ENCODE results near the gene CALHM4. TPM values are rescaled to one million over a fixed set of nuclear protein-coding genes. Genes with fewer than 3 reads are reported as not detected.

The CALHM4 gene
- not detected for total RNA-seq
- not detected for total RNA-seq (2013)
- total RNA-seq: 0 reads per million in 29 experiments

GRCh38 chr6:116553451-116553850, at the start of gene CALHM4:
Gene CALHM4, plus strand, starts transcription at chr6:116553751. Its CDS starts 43 bp downstream, at chr6:116553794.
- peaks cover 0 to 3% of the 10 kb centered on the region in 2 experiments for H3K27me3 ChIP-seq (replicated peaks in 1 of 2; ENCODE audit: control insufficient read depth in 2 of 2, extremely low read depth in 1 of 2, insufficient read depth in 2 of 2, low read length in 1 of 2)
- Mint-ChIP-seq H3K4me3 (no peak within 1 kb of the TSS), H3K27ac (no peak within 1 kb of the TSS)

GRCh38 chr6:116507324-116507723, 46.2 kb upstream of the CALHM4 start:
- Mint-ChIP-seq H3K4me3 (no peak overlapping the region), H3K27ac (no peak overlapping the region), H3K36me3 (no peaks in the 10 kb centered on the region), H3K27me3 (peaks cover 3 to 29% of the 10 kb centered on the region in 2 donors), H3K9me3 (peaks cover 3 to 20% (median 10%) of the 10 kb centered on the region in 3 donors), H3K4me1 (peaks cover 0 to 2% (median 0%) of the 10 kb centered on the region in 3 donors)
- Histone ChIP-seq H3K4me3 (ENCODE audit: control insufficient read depth in 1 of 2, extremely low read depth in 1 of 2, low read length in 1 of 2) (no peak overlapping the region), H3K4me1 (ENCODE audit: control insufficient read depth in 1 of 2, extremely low read depth in 1 of 2, insufficient read depth in 2 of 2, low read length in 2 of 2) (no peaks in the 10 kb centered on the region), H3K27me3 (replicated peaks in 1 of 2; ENCODE audit: control insufficient read depth in 2 of 2, extremely low read depth in 1 of 2, insufficient read depth in 2 of 2, low read length in 1 of 2) (no peaks in the 10 kb centered on the region), H3K36me3 (ENCODE audit: control insufficient read depth in 2 of 2, extremely low read depth in 1 of 2, insufficient read depth in 1 of 2, low read length in 1 of 2) (no peaks in the 10 kb centered on the region), H3K9me3 (no peaks in the 10 kb centered on the region), H3K27ac (ENCODE audit: low read length) (no peak overlapping the region)
- ATAC-seq (replicated peaks in 1 of 4) (no peak), DNase-seq (no peak)
- WGBS (ENCODE audit: insufficient coverage): no CpG with 5 or more reads among the region's 3 CpGs
- ChIA-PET CTCF (no interaction called here), POLR2A (no interaction called here)

More at GRCh38 chr6:116553451-116553850, at the start of gene CALHM4:
- H3K4me1 Mint-ChIP-seq: no peaks in the 10 kb centered on the region
- no peak for DNase-seq
- H3K27me3 Mint-ChIP-seq: peaks cover 5 to 23% of the 10 kb centered on the region in 2 donors
- POLR2A ChIA-PET: no interaction called here
- CTCF ChIA-PET: interaction anchor here (0.9 to 2.5 kb wide), 6 partner anchors 10 to 266 kb away, joined by 3 to 10 read pairs (median 4); no protein-coding TSS in a partner anchor
- no peaks in the 10 kb centered on the region for H3K9me3 ChIP-seq
- no peaks in the 10 kb centered on the region for H3K4me1 ChIP-seq (ENCODE audit: control insufficient read depth in 1 of 2, extremely low read depth in 1 of 2, insufficient read depth in 2 of 2, low read length in 2 of 2)
- no peak for ATAC-seq (replicated peaks in 1 of 4)
- H3K36me3 ChIP-seq (ENCODE audit: control insufficient read depth in 2 of 2, extremely low read depth in 1 of 2, insufficient read depth in 1 of 2, low read length in 1 of 2): no peaks in the 10 kb centered on the region
- H3K36me3 Mint-ChIP-seq: no peaks in the 10 kb centered on the region
- H3K4me3 ChIP-seq (ENCODE audit: control insufficient read depth in 1 of 2, extremely low read depth in 1 of 2, low read length in 1 of 2): no peak within 1 kb of the TSS
- H3K27ac ChIP-seq (ENCODE audit: low read length): no peak within 1 kb of the TSS
- no peaks in the 10 kb centered on the region for H3K9me3 Mint-ChIP-seq

- POLR2A ChIA-PET: no interaction called here
- H3K4me1 ChIP-seq (ENCODE audit: control insufficient read depth in 1 of 2, extremely low read depth in 1 of 2, insufficient read depth in 2 of 2, low read length in 2 of 2): no peaks in the 10 kb centered on the region
- peaks cover 1 to 21% of the 10 kb centered on the region in 2 donors for H3K27me3 Mint-ChIP-seq
Measured at GRCh38 chr6:116508527-116508926, 45.0 kb upstream of the CALHM4 start.

GRCh38 chr6:116511424-116512110, 42.0 kb upstream of the CALHM4 start, which contains the start of gene CALHM5:
Gene CALHM5, plus strand, starts transcription at chr6:116511639. Its CDS starts 58 bp downstream, at chr6:116511697.
- Mint-ChIP-seq H3K4me3 (no peak within 1 kb of the TSS), H3K36me3 (no peaks in the 10 kb centered on the region), H3K4me1 (no peaks in the 10 kb centered on the region), H3K27ac (no peak within 1 kb of the TSS), H3K27me3 (peaks cover 0 to 3% of the 10 kb centered on the region in 2 donors), H3K9me3 (peaks cover 0 to 14% (median 3%) of the 10 kb centered on the region in 3 donors)
- WGBS (ENCODE audit: insufficient coverage): 88% methylated on average over 6 of the region's 10 CpGs
- CTCF ChIA-PET: interaction anchor here in 1 of 2 donors (0.8 kb wide), 1 partner anchor 22 kb away, joined by 3 read pairs; no protein-coding TSS in a partner anchor
- no peaks in the 10 kb centered on the region for H3K9me3 ChIP-seq
- POLR2A ChIA-PET: no interaction called here
- no peaks in the 10 kb centered on the region for H3K4me1 ChIP-seq (ENCODE audit: control insufficient read depth in 1 of 2, extremely low read depth in 1 of 2, insufficient read depth in 2 of 2, low read length in 2 of 2)
- H3K27me3 ChIP-seq (replicated peaks in 1 of 2; ENCODE audit: control insufficient read depth in 2 of 2, extremely low read depth in 1 of 2, insufficient read depth in 2 of 2, low read length in 1 of 2): no peaks in the 10 kb centered on the region
- ATAC-seq (replicated peaks in 1 of 4) (no peak), DNase-seq (no peak)
- H3K36me3 ChIP-seq (ENCODE audit: control insufficient read depth in 2 of 2, extremely low read depth in 1 of 2, insufficient read depth in 1 of 2, low read length in 1 of 2): no peaks in the 10 kb centered on the region
- no peak within 1 kb of the TSS for H3K27ac ChIP-seq (ENCODE audit: low read length)
- no peak within 1 kb of the TSS for H3K4me3 ChIP-seq (ENCODE audit: control insufficient read depth in 1 of 2, extremely low read depth in 1 of 2, low read length in 1 of 2)

More at GRCh38 chr6:116508527-116508926, 45.0 kb upstream of the CALHM4 start:
- Mint-ChIP-seq H3K4me3 (no peak overlapping the region), H3K36me3 (no peaks in the 10 kb centered on the region), H3K27ac (no peak overlapping the region), H3K9me3 (peaks cover 3 to 18% (median 5%) of the 10 kb centered on the region in 3 donors), H3K4me1 (no peaks in the 10 kb centered on the region)
- ATAC-seq (replicated peaks in 1 of 4): no peak
- CTCF ChIA-PET: no interaction called here
- Histone ChIP-seq H3K36me3 (ENCODE audit: control insufficient read depth in 2 of 2, extremely low read depth in 1 of 2, insufficient read depth in 1 of 2, low read length in 1 of 2) (no peaks in the 10 kb centered on the region), H3K4me3 (ENCODE audit: control insufficient read depth in 1 of 2, extremely low read depth in 1 of 2, low read length in 1 of 2) (no peak overlapping the region), H3K27me3 (replicated peaks in 1 of 2; ENCODE audit: control insufficient read depth in 2 of 2, extremely low read depth in 1 of 2, insufficient read depth in 2 of 2, low read length in 1 of 2) (no peaks in the 10 kb centered on the region), H3K27ac (ENCODE audit: low read length) (no peak overlapping the region), H3K9me3 (no peaks in the 10 kb centered on the region)
- no peak for DNase-seq

- H3K4me1 ChIP-seq (ENCODE audit: control insufficient read depth in 1 of 2, extremely low read depth in 1 of 2, insufficient read depth in 2 of 2, low read length in 2 of 2): no peaks in the 10 kb centered on the region
- no peak overlapping the region for H3K4me3 ChIP-seq (ENCODE audit: control insufficient read depth in 1 of 2, extremely low read depth in 1 of 2, low read length in 1 of 2)
- no peaks in the 10 kb centered on the region for H3K27me3 ChIP-seq (replicated peaks in 1 of 2; ENCODE audit: control insufficient read depth in 2 of 2, extremely low read depth in 1 of 2, insufficient read depth in 2 of 2, low read length in 1 of 2)
- H3K27ac ChIP-seq (ENCODE audit: low read length): no peak overlapping the region
- H3K36me3 Mint-ChIP-seq: no peaks in the 10 kb centered on the region
- no peak for ATAC-seq (replicated peaks in 1 of 4)
- H3K9me3 ChIP-seq: no peaks in the 10 kb centered on the region
- WGBS (ENCODE audit: insufficient coverage): 71% methylated on average over 3 of the region's 4 CpGs
- H3K27me3 Mint-ChIP-seq: peaks cover 0 to 3% of the 10 kb centered on the region in 2 donors
- CTCF ChIA-PET: interaction anchor here in 1 of 2 donors (0.8 kb wide), 1 partner anchor 22 kb away, joined by 3 read pairs; no protein-coding TSS in a partner anchor
- no peaks in the 10 kb centered on the region for H3K36me3 ChIP-seq (ENCODE audit: control insufficient read depth in 2 of 2, extremely low read depth in 1 of 2, insufficient read depth in 1 of 2, low read length in 1 of 2)
- no peak overlapping the region for H3K27ac Mint-ChIP-seq
- POLR2A ChIA-PET: interaction anchor here in 1 of 2 donors (0.7 kb wide), 1 partner anchor 87 kb away, joined by 3 read pairs; no protein-coding TSS in a partner anchor
- no peak overlapping the region for H3K4me3 Mint-ChIP-seq
- H3K9me3 Mint-ChIP-seq: peaks cover 0 to 14% (median 3%) of the 10 kb centered on the region in 3 donors
- no peak for DNase-seq
- H3K4me1 Mint-ChIP-seq: no peaks in the 10 kb centered on the region
Measured at GRCh38 chr6:116512111-116512559, 41.4 kb upstream of the CALHM4 start.

- no peak overlapping the region for H3K27ac ChIP-seq (ENCODE audit: low read length)
- DNase-seq: no peak
- ATAC-seq (replicated peaks in 1 of 4): no peak
- H3K4me1 ChIP-seq (ENCODE audit: control insufficient read depth in 1 of 2, extremely low read depth in 1 of 2, insufficient read depth in 2 of 2, low read length in 2 of 2): no peaks in the 10 kb centered on the region
- no peaks in the 10 kb centered on the region for H3K9me3 ChIP-seq
- H3K4me3 Mint-ChIP-seq: no peak overlapping the region
- H3K27me3 ChIP-seq (replicated peaks in 1 of 2; ENCODE audit: control insufficient read depth in 2 of 2, extremely low read depth in 1 of 2, insufficient read depth in 2 of 2, low read length in 1 of 2): no peaks in the 10 kb centered on the region
- ChIA-PET POLR2A (interaction anchor here in 1 of 2 donors (0.7 kb wide), 1 partner anchor 87 kb away, joined by 3 read pairs; no protein-coding TSS in a partner anchor), CTCF (no interaction called here)
- no peak overlapping the region for H3K4me3 ChIP-seq (ENCODE audit: control insufficient read depth in 1 of 2, extremely low read depth in 1 of 2, low read length in 1 of 2)
- no peaks in the 10 kb centered on the region for H3K4me1 Mint-ChIP-seq
- no peaks in the 10 kb centered on the region for H3K36me3 ChIP-seq (ENCODE audit: control insufficient read depth in 2 of 2, extremely low read depth in 1 of 2, insufficient read depth in 1 of 2, low read length in 1 of 2)
- H3K36me3 Mint-ChIP-seq: no peaks in the 10 kb centered on the region
- H3K27me3 Mint-ChIP-seq: no peaks in the 10 kb centered on the region
- peaks cover 0 to 14% (median 3%) of the 10 kb centered on the region in 3 donors for H3K9me3 Mint-ChIP-seq
- no peak overlapping the region for H3K27ac Mint-ChIP-seq
Measured at GRCh38 chr6:116512734-116513133, 40.8 kb upstream of the CALHM4 start.

Measured in T-cell (primary cell).